Activated CD8-positive, alpha-beta T cell treated with anti-CD3 and anti-CD28 coated beads for 36 hours (primary cell): Measurements from ENCODE around the gene LRMDA. TPM values are rescaled to one million over a fixed set of nuclear protein-coding genes. Genes with fewer than 3 reads are reported as not detected.

Experiments
- ATAC-seq: fragments of 200-7000 bp; cut with Tn5 transposase; one replicate; pipeline ENCODE4 v1.10.0; 2021; ENCODE audit warnings: mild to moderate bottlenecking, moderate library complexity
- CTCF ChIA-PET: fragments of 350-600 bp; sonication (Branson Sonifier 250); formaldehyde crosslinking; loops from one replicate; lab custom pipeline; 2021; ENCODE audit warnings: antibody characterized with exemption; lab: Charles Lee
- POLR2A ChIA-PET: fragments of 350-600 bp; sonication (Branson Sonifier 250); formaldehyde crosslinking; loops from one replicate; lab custom pipeline; 2021; ENCODE audit warnings: antibody characterized with exemption; lab: Charles Lee
- DNase-seq: peaks from one replicate; pipeline ENCODE4 v3.0.0-alpha.2; 2020
- H3K27ac Mint-ChIP-seq: one replicate; pipeline ENCODE4 v1.8.0; 2021; ENCODE audit warnings: mild to moderate bottlenecking, mixed read lengths
- H3K27me3 Mint-ChIP-seq: one replicate; pipeline ENCODE4 v1.8.0; 2021; ENCODE audit warnings: mixed read lengths
- H3K36me3 Mint-ChIP-seq: one replicate; pipeline ENCODE4 v1.8.0; 2021; ENCODE audit warnings: low read depth, mixed read lengths
- H3K4me1 Mint-ChIP-seq: one replicate; pipeline ENCODE4 v1.8.0; 2021; ENCODE audit warnings: low read depth, mixed read lengths
- H3K4me3 Mint-ChIP-seq: one replicate; pipeline ENCODE4 v1.8.0; 2021; ENCODE audit warnings: mild to moderate bottlenecking, moderate library complexity, mixed read lengths
- H3K9me3 Mint-ChIP-seq: one replicate; pipeline ENCODE4 v1.8.0; 2021; ENCODE audit warnings: mixed read lengths
- intact Hi-C: fragments of 100-400 bp; cut with micrococcal nuclease; formaldehyde crosslinking; loops from one replicate; pipeline ENCODE4 v1.10.0; 2022
- total RNA-seq, 2 experiments: library from RNA; stranded (reverse); gene quantifications; one replicate each; pipeline ENCODE4 v1.2.3, GENCODE V29; 2021
- TF ChIP-seq, protein P1 (sequence below): fragments of 200-600 bp; IDR thresholded peaks from one replicate; pipeline ENCODE4 v1.8.0; 2022; ENCODE audit warnings: antibody characterized with exemption, mild to moderate bottlenecking

The LRMDA gene
- total RNA-seq, 2 experiments from 2014 or later, result not detected

DNA sequence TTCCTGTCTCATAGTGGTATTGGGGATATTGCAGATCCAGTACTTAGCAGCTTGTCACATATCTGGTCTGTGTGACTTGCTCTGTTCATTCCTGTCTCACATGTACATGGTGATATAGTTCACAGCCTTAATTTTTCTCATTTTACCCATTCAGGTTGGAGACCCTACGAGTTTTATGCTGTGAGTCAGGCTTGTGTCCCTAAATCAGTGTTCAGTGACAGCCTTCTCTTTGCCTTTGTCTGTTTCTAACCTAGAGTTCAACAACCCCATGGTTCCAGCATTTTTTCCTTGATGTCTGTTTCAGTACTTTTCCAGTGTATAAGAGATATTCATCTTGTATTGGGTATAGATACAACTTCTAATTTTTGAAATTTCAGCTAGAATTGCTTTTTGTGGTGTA lies 1016.2 kb downstream of the LRMDA start:
- Mint-ChIP-seq H3K4me1 (no peaks in the 10 kb centered on the region), H3K36me3 (no peaks in the 10 kb centered on the region), H3K4me3 (no peak overlapping the region), H3K9me3 (no peaks in the 10 kb centered on the region), H3K27ac (no peak overlapping the region), H3K27me3 (no peaks in the 10 kb centered on the region)
- ATAC-seq, result no peak
- no peak for DNase-seq
- intact Hi-C loops, result no loop called here
- TF ChIP-seq, protein P1, sequence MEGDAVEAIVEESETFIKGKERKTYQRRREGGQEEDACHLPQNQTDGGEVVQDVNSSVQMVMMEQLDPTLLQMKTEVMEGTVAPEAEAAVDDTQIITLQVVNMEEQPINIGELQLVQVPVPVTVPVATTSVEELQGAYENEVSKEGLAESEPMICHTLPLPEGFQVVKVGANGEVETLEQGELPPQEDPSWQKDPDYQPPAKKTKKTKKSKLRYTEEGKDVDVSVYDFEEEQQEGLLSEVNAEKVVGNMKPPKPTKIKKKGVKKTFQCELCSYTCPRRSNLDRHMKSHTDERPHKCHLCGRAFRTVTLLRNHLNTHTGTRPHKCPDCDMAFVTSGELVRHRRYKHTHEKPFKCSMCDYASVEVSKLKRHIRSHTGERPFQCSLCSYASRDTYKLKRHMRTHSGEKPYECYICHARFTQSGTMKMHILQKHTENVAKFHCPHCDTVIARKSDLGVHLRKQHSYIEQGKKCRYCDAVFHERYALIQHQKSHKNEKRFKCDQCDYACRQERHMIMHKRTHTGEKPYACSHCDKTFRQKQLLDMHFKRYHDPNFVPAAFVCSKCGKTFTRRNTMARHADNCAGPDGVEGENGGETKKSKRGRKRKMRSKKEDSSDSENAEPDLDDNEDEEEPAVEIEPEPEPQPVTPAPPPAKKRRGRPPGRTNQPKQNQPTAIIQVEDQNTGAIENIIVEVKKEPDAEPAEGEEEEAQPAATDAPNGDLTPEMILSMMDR, result no peak
- POLR2A ChIA-PET, result no interaction called here
- CTCF ChIA-PET, result no interaction called here

DNA sequence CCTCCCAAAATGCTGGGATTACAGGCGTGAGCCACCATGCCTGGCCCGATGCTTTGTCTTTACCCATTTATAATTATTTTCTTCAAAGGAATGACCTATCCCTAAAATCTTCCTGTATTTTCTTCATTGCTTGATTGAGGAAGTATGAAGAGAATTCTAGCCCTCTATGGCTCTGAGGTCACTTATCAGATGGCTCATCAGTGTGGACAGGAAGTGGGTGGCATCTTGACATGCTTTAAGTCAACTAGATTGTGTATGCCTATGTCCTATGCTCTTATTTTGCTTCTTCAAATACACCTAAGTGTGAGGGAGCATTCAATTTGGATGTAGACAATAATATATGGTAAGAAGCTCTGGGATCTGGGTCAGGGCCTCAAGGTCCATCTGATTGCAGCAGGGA lies 1020.5 kb downstream of the LRMDA start:
- TF ChIP-seq, protein P1, result no peak
- Mint-ChIP-seq H3K4me1 (no peaks in the 10 kb centered on the region), H3K4me3 (no peak overlapping the region), H3K27ac (no peak overlapping the region), H3K27me3 (no peaks in the 10 kb centered on the region), H3K36me3 (no peaks in the 10 kb centered on the region), H3K9me3 (no peaks in the 10 kb centered on the region)
- DNase-seq, result no peak
- no peak for ATAC-seq
- POLR2A ChIA-PET, result no interaction called here
- CTCF ChIA-PET, result no interaction called here
- intact Hi-C loops, result no loop called here

DNA sequence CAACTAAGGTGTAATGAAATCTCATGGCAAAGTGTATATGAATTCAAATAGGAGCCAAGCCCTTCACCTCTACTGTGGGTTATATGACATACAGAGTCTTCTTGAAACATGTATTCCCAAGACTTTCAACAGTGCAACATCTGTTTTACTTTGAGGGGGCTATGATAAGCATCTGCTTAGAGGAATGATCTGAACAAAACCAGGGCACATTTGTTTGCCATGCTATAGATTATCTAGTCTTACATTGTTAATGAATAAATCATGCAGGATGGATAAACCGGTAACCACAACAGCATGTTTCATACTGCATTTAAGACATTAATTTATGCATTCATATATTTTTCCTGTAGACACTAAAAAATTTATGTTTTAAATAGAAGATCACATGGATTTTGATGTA lies 1021.9 kb downstream of the LRMDA start:
- no peaks in the 10 kb centered on the region for H3K27me3 Mint-ChIP-seq
- CTCF ChIA-PET, result no interaction called here

DNA sequence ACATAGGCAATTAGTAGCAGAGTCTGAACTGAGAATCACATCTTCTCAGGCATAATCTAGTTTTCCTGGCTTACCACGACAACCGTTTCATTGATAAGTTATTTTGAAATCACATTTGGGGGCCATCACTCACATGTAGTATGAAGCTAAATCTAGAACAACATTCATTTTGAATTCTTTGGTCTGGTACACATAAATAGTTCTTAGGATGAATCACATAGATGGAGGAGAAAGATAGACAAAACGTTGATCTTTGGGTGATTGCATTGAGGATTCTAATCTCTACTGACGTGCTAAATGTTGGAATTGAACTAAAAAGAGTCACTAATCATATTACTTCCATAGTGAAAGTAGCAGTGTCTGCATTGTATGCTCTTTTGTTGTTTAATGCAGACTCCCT lies 1022.6 kb downstream of the LRMDA start:
- H3K27me3 Mint-ChIP-seq, result no peaks in the 10 kb centered on the region
- no peaks in the 10 kb centered on the region for H3K9me3 Mint-ChIP-seq
- H3K27ac Mint-ChIP-seq, result no peak overlapping the region
- intact Hi-C loops, result no loop called here
- no peak overlapping the region for H3K4me3 Mint-ChIP-seq
- CTCF ChIA-PET, result no interaction called here
- DNase-seq (no peak), ATAC-seq (no peak)
- POLR2A ChIA-PET, result no interaction called here
- TF ChIP-seq, protein P1, result no peak
- H3K36me3 Mint-ChIP-seq, result no peaks in the 10 kb centered on the region
- no peaks in the 10 kb centered on the region for H3K4me1 Mint-ChIP-seq

More for the DNA sequence above, 1021.9 kb downstream of the LRMDA start:
- POLR2A ChIA-PET, result no interaction called here
- Mint-ChIP-seq H3K36me3 (no peaks in the 10 kb centered on the region), H3K4me1 (no peaks in the 10 kb centered on the region), H3K27ac (no peak overlapping the region), H3K9me3 (no peaks in the 10 kb centered on the region), H3K4me3 (no peak overlapping the region)
- no peak for ATAC-seq
- no peak for DNase-seq
- intact Hi-C loops, result no loop called here
- TF ChIP-seq, protein P1, result no peak

DNA sequence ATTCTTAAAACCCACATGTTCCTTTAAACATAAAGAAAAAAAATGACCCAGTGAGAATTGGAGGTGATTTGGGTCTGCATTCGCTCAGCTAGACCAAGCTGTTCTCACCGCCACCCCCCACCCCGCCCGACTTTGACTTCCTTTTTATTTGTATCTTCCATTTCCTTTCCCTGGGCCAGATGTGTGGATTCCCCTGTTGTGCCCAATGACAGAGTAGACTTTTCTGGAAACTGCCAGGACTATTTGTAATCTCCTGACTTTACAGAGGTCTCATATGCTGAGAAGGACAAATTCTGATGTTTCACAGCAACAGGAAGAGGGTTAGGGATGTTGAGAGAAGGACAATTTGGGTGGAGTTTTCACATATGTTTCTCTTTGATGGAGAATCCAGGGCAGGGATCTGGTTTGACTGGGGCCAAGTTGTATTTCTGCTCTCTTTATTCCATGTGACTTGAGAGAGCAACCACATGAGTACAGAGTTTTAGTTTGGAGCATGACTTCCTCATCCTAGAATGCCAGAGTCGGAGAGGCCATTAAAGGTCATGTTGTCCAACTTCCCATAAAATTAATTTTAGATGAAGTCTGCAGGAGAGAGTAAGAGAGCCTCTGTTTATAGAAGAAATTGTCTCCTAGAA lies 1023.2 kb downstream of the LRMDA start:
- TF ChIP-seq, protein P1, result no peak
- no peaks in the 10 kb centered on the region for H3K9me3 Mint-ChIP-seq
- no peaks in the 10 kb centered on the region for H3K27me3 Mint-ChIP-seq
- no peaks in the 10 kb centered on the region for H3K4me1 Mint-ChIP-seq
- ChIA-PET CTCF (no interaction called here), POLR2A (no interaction called here)
- no peak overlapping the region for H3K4me3 Mint-ChIP-seq
- no peak for ATAC-seq
- intact Hi-C loops, result no loop called here
- no peak overlapping the region for H3K27ac Mint-ChIP-seq
- H3K36me3 Mint-ChIP-seq, result no peaks in the 10 kb centered on the region
- no peak for DNase-seq
